Panc1 (cell line): ENCODE results near the gene SLIT3.

ENCODE experiments used
- POLR2AphosphoS5 ChIP-seq: IDR thresholded peaks from 2 replicates; pipeline ENCODE4 v1.6.1; 2012; ENCODE audit warnings: mild to moderate bottlenecking, low read depth, low read length, moderate library complexity
- SIN3A ChIP-seq: IDR thresholded peaks from 2 replicates; pipeline ENCODE4 v1.6.1; 2012; ENCODE audit warnings: low read depth, mild to moderate bottlenecking, low read length, moderate library complexity, borderline replicate concordance; ENCODE audit not compliant: insufficient read depth
- TCF7L2 ChIP-seq: IDR thresholded peaks from 2 replicates; pipeline ENCODE4 v1.6.1; 2011; ENCODE audit warnings: mild to moderate bottlenecking, low read depth, low read length, inconsistent platforms
- TF ChIP-seq, protein P1 (sequence below): fragments of 450-650 bp; IDR thresholded peaks from 2 replicates; pipeline ENCODE4 v1.5.1; 2017; ENCODE audit warnings: mild to moderate bottlenecking
- TF ChIP-seq, protein P2 (sequence below), 2 experiments: IDR thresholded peaks; 2 replicates each; pipeline ENCODE4 v1.6.1; 2011 to 2012; ENCODE audit warnings: low read depth in 2 of 2, control low read depth in 1 of 2, low read length in 1 of 2, mild to moderate bottlenecking in 1 of 2, moderate library complexity in 1 of 2; ENCODE audit not compliant: insufficient read depth in 1 of 2

DNA sequence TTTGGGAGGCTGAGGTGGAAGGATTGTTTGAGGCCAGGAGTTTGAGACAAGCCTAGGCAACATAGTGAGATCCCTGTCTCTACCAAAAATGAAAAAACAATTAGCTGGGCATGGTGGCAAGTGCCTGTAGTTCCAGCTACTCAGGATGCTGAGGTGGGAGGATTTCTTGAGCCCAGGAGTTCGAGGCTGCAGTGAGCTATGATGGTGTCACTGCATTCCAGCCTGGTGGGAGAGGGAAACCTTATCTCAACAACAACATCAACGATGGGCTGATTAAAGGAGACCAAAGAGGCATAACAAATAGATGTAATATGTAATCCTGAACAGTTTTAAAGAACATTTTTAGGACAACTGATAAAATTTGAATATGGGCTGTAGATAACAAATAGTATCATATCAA, 687.5 kb downstream of the SLIT3 start:
- TF ChIP-seq, protein P1, sequence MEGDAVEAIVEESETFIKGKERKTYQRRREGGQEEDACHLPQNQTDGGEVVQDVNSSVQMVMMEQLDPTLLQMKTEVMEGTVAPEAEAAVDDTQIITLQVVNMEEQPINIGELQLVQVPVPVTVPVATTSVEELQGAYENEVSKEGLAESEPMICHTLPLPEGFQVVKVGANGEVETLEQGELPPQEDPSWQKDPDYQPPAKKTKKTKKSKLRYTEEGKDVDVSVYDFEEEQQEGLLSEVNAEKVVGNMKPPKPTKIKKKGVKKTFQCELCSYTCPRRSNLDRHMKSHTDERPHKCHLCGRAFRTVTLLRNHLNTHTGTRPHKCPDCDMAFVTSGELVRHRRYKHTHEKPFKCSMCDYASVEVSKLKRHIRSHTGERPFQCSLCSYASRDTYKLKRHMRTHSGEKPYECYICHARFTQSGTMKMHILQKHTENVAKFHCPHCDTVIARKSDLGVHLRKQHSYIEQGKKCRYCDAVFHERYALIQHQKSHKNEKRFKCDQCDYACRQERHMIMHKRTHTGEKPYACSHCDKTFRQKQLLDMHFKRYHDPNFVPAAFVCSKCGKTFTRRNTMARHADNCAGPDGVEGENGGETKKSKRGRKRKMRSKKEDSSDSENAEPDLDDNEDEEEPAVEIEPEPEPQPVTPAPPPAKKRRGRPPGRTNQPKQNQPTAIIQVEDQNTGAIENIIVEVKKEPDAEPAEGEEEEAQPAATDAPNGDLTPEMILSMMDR = no peak
- TF ChIP-seq, protein P2, sequence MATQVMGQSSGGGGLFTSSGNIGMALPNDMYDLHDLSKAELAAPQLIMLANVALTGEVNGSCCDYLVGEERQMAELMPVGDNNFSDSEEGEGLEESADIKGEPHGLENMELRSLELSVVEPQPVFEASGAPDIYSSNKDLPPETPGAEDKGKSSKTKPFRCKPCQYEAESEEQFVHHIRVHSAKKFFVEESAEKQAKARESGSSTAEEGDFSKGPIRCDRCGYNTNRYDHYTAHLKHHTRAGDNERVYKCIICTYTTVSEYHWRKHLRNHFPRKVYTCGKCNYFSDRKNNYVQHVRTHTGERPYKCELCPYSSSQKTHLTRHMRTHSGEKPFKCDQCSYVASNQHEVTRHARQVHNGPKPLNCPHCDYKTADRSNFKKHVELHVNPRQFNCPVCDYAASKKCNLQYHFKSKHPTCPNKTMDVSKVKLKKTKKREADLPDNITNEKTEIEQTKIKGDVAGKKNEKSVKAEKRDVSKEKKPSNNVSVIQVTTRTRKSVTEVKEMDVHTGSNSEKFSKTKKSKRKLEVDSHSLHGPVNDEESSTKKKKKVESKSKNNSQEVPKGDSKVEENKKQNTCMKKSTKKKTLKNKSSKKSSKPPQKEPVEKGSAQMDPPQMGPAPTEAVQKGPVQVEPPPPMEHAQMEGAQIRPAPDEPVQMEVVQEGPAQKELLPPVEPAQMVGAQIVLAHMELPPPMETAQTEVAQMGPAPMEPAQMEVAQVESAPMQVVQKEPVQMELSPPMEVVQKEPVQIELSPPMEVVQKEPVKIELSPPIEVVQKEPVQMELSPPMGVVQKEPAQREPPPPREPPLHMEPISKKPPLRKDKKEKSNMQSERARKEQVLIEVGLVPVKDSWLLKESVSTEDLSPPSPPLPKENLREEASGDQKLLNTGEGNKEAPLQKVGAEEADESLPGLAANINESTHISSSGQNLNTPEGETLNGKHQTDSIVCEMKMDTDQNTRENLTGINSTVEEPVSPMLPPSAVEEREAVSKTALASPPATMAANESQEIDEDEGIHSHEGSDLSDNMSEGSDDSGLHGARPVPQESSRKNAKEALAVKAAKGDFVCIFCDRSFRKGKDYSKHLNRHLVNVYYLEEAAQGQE (IDR thresholded peaks at IDR 0.05; ENCODE audit: insufficient read depth in 1 of 2, low read depth in 2 of 2, low read length in 1 of 2) = no peak
- TF ChIP-seq TCF7L2 (no peak), SIN3A (no peak), POLR2AphosphoS5 (no peak)
